ENCODE measurements around the gene CDC34.

DNA sequence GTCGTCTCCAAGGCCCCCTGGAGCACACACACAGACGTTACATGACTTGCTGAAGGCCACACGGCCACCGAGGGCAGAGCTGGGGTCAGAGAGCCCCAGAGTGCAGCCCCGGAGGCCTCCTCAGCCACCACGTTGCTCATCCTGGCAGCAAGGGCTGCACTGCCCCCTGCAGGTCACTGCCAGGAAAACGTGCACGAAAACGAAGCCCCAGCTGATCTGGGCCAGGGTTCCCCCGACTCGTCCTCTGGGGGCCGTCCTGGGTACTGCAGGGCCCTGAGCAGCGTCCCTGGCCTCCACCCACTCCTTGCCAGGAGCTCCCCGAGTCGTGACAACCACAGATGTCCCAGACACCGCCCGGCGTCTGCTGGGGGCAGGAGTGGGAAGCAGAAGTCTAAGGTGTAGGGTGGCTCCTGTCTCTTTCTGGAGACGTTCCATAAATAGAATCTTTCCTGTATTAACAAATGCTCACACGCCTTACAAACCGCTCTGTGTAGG lies 20.9 kb upstream of the CDC34 start:
- TF ChIP-seq CTCF (IDR thresholded peaks at IDR 0.05; ENCODE audit: borderline replicate concordance, extremely low read depth, low read length, poor library complexity, severe bottlenecking) (peak; percentile 100), EZH2 (IDR thresholded peaks at IDR 0.05; ENCODE audit: borderline replicate concordance, low read depth, low read length, severe bottlenecking) (no peak)

Measured in DND-41 (cell line).